PC-3 (cell line): ENCODE data around the gene AP4E1. TPM values are rescaled to one million over a fixed set of nuclear protein-coding genes. Genes with fewer than 3 reads are reported as not detected.

Experiments
- ATAC-seq: fragments of 200-7000 bp; cut with Tn5 transposase; 2 replicates; pipeline ENCODE4 v1.9.1; 2020; ENCODE audit warnings: mild to moderate bottlenecking, moderate library complexity
- BruUV-seq: library from RNA; stranded (reverse); fragments of 400-500 nt; replicated peaks from 2 replicates; lab custom pipeline; 2021; lab: Mats Ljungman, UMichigan
- CTCF ChIA-PET: fragments of 300-600 bp; sonication (Branson Sonifier 250); formaldehyde crosslinking; loops from one replicate; lab custom pipeline; 2022; ENCODE audit warnings: antibody characterized with exemption; lab: Charles Lee
- POLR2A ChIA-PET: fragments of 300-600 bp; sonication (Branson Sonifier 250); formaldehyde crosslinking; loops from one replicate; lab custom pipeline; 2022; ENCODE audit warnings: antibody characterized with exemption; ENCODE audit not compliant: unreplicated experiment; lab: Charles Lee
- DNase-seq: peaks from one replicate; pipeline ENCODE4 v3.0.0-alpha.2; 2015
- H2AFZ ChIP-seq: fragments of 300-600 bp; sonication (generic); 2 replicates; pipeline ENCODE4 v1.6.0; 2016; ENCODE audit warnings: antibody characterized with exemption, low read length
- H3F3A ChIP-seq: fragments of 300-600 bp; sonication (generic); one replicate; pipeline ENCODE4 v1.6.0; 2017; ENCODE audit warnings: antibody characterized with exemption, low read length, control low read depth, mild to moderate bottlenecking; ENCODE audit not compliant: unreplicated experiment
- H3K27ac ChIP-seq: fragments of 300-600 bp; sonication (generic); 2 replicates; pipeline ENCODE4 v1.5.1; 2016; ENCODE audit warnings: mild to moderate bottlenecking, low read length
- H3K27me3 ChIP-seq: fragments of 300-600 bp; sonication (generic); 2 replicates; pipeline ENCODE4 v1.6.1; 2016; ENCODE audit warnings: low read length, mixed read lengths
- H3K36me3 ChIP-seq: fragments of 300-600 bp; sonication (generic); 2 replicates; pipeline ENCODE4 v1.6.1; 2016; ENCODE audit warnings: low read depth, mixed run types, low read length, mixed read lengths
- H3K4me1 ChIP-seq: fragments of 300-600 bp; sonication (generic); 2 replicates; pipeline ENCODE4 v1.5.1; 2016; ENCODE audit warnings: low read length; ENCODE audit not compliant: insufficient read depth
- H3K4me2 ChIP-seq: fragments of 300-600 bp; sonication (generic); 2 replicates; pipeline ENCODE4 v1.6.0; 2016; ENCODE audit warnings: low read length
- H3K4me3 ChIP-seq: fragments of 300-600 bp; sonication (generic); 2 replicates; pipeline ENCODE4 v1.5.1; 2016; ENCODE audit warnings: mild to moderate bottlenecking, low read length, mixed read lengths
- H3K79me2 ChIP-seq: fragments of 300-600 bp; sonication (generic); 2 replicates; pipeline ENCODE4 v1.6.1; 2017; ENCODE audit warnings: low read length, mixed read lengths
- H3K9ac ChIP-seq: fragments of 300-600 bp; sonication (generic); 2 replicates; pipeline ENCODE4 v1.6.0; 2016; ENCODE audit warnings: mild to moderate bottlenecking, low read length
- H3K9me2 ChIP-seq: fragments of 300-600 bp; sonication (generic); replicated peaks from 2 replicates; pipeline ENCODE4 v1.6.1; 2016; ENCODE audit warnings: mixed run types, low read length, mixed read lengths
- H3K9me3 ChIP-seq: fragments of 300-600 bp; sonication (generic); 2 replicates; pipeline ENCODE4 v1.6.1; 2016; ENCODE audit warnings: low read length, mixed read lengths
- H4K20me1 ChIP-seq: fragments of 300-600 bp; sonication (generic); 2 replicates; pipeline ENCODE4 v1.6.1; 2016; ENCODE audit warnings: low read length, mixed read lengths
- CTCF ChIP-seq: fragments of 300-600 bp; sonication (generic); conservative IDR thresholded peaks from 2 replicates; pipeline ENCODE4 v1.5.1; 2017; ENCODE audit warnings: antibody characterized with exemption, low read depth, mild to moderate bottlenecking, low read length
- EZH2 ChIP-seq: fragments of 300-600 bp; sonication (generic); IDR thresholded peaks from one replicate; pipeline ENCODE4 v1.6.1; 2017; ENCODE audit warnings: antibody characterized with exemption, mild to moderate bottlenecking, low read length; ENCODE audit not compliant: unreplicated experiment
- EZH2phosphoT487 ChIP-seq: fragments of 300-600 bp; sonication (generic); IDR thresholded peaks from 2 replicates; pipeline ENCODE4 v1.6.1; 2018; ENCODE audit warnings: mild to moderate bottlenecking, antibody characterized with exemption, low read length, borderline replicate concordance
- intact Hi-C: fragments of 100-400 bp; cut with micrococcal nuclease; formaldehyde crosslinking; loops from 2 replicates; pipeline ENCODE4 v1.9.0; 2023
- total RNA-seq: library from RNA; depleted of rRNA; stranded (reverse); fragments of >200 nt; gene quantifications from 2 replicates; pipeline ENCODE4 v1.2.3, GENCODE V29; 2014

AP4E1 gene
- total RNA-seq, 1 experiment from 2014 or later, result 6.0 TPM

GRCh38 chr15:51007131-51007666, 98.7 kb downstream of the AP4E1 start:
- intact Hi-C loops, result no loop called here

GRCh38 chr15:51011212-51011611, 102.7 kb downstream of the AP4E1 start:
- Histone ChIP-seq H3F3A (no peaks in the 10 kb centered on the region), H3K79me2 (no peaks in the 10 kb centered on the region), H3K4me3 (no peak overlapping the region), H3K4me1 (no peaks in the 10 kb centered on the region), H3K4me2 (no peak overlapping the region), H3K36me3 (no peaks in the 10 kb centered on the region), H3K9me3 (no peaks in the 10 kb centered on the region), H2AFZ (no peak overlapping the region), H3K27ac (no peak overlapping the region), H3K9ac (no peak overlapping the region), H4K20me1 (no peaks in the 10 kb centered on the region), H3K27me3 (no peaks in the 10 kb centered on the region), H3K9me2 (no peaks in the 10 kb centered on the region)
- CTCF ChIA-PET, result no interaction called here
- POLR2A ChIA-PET, result no interaction called here
- intact Hi-C loops, result no loop called here
- TF ChIP-seq EZH2phosphoT487, result no peak
- ATAC-seq (no peak), DNase-seq (no peak)
- BruUV-seq, result no TSS peak

More at GRCh38 chr15:51007131-51007666, 98.7 kb downstream of the AP4E1 start:
- Histone ChIP-seq H3K27ac (no peak overlapping the region), H3K4me2 (no peak overlapping the region), H3K4me1 (no peaks in the 10 kb centered on the region; the same call in 1 of the 2 replicates), H3K4me3 (no peak overlapping the region), H3K79me2 (no peaks in the 10 kb centered on the region), H3F3A (no peaks in the 10 kb centered on the region), H3K9ac (no peak overlapping the region), H3K27me3 (no peaks in the 10 kb centered on the region), H3K9me2 (no peaks in the 10 kb centered on the region), H4K20me1 (no peaks in the 10 kb centered on the region), H3K9me3 (no peaks in the 10 kb centered on the region), H2AFZ (no peak overlapping the region), H3K36me3 (no peaks in the 10 kb centered on the region)
- CTCF ChIA-PET, result no interaction called here
- ATAC-seq, result no peak
- TF ChIP-seq CTCF (no peak), EZH2 (no peak), EZH2phosphoT487 (no peak)
- DNase-seq, result no peak
- POLR2A ChIA-PET, result no interaction called here
- no TSS peak for BruUV-seq

- H3K9me3 ChIP-seq, result no peaks in the 10 kb centered on the region
Observed at GRCh38 chr15:51016615-51017014, 108.1 kb downstream of the AP4E1 start.

More at GRCh38 chr15:51016615-51017014, 108.1 kb downstream of the AP4E1 start:
- Histone ChIP-seq H3F3A (no peaks in the 10 kb centered on the region), H3K36me3 (no peaks in the 10 kb centered on the region), H3K4me2 (no peak overlapping the region), H3K4me1 (no peaks in the 10 kb centered on the region), H3K79me2 (no peaks in the 10 kb centered on the region), H3K27me3 (no peaks in the 10 kb centered on the region), H3K27ac (no peak overlapping the region), H2AFZ (no peak overlapping the region), H4K20me1 (no peaks in the 10 kb centered on the region), H3K9ac (no peak overlapping the region), H3K4me3 (no peak overlapping the region), H3K9me2 (no peaks in the 10 kb centered on the region)
- POLR2A ChIA-PET, result no interaction called here
- no TSS peak for BruUV-seq
- intact Hi-C loops, result no loop called here
- no peak for ATAC-seq
- TF ChIP-seq EZH2phosphoT487, result no peak
- no peak for TF ChIP-seq EZH2
- no peak for TF ChIP-seq CTCF
- no peak for DNase-seq
- CTCF ChIA-PET, result no interaction called here
